T-cell (primary cell): ENCODE measurements around the gene CSNK1D. TPM values are rescaled to one million over a fixed set of nuclear protein-coding genes. Genes with fewer than 3 reads are reported as not detected.
"Not testable (repeated sequence)": the region's sequence is repeated elsewhere in the genome, so short reads cannot be mapped to it uniquely, and the experiment has no call there.

Experiments
- ATAC-seq, 4 experiments: fragments of 200-7000 bp in 3 of 4; fragments of 150-1000 bp in 1 of 4; cut with Tn5 transposase; replicated peaks in 1 of 4; 1 replicate in 3 of 4; 2 replicates in 1 of 4; pipeline ENCODE4 v1.10.0; 2021; ENCODE audit warnings: moderate library complexity in 3 of 4, mild to moderate bottlenecking in 2 of 4, moderate number of reproducible peaks in 1 of 4
- CTCF ChIA-PET, 2 donors: fragments of 300-600 bp; sonication (Branson Sonifier 250); formaldehyde crosslinking; loops; one replicate each; lab custom pipeline; 2022; ENCODE audit warnings: antibody characterized with exemption in 2 of 2; lab: Charles Lee
- POLR2A ChIA-PET, 2 donors: fragments of 300-600 bp; sonication (Branson Sonifier 250); formaldehyde crosslinking; loops; one replicate each; lab custom pipeline; 2022; ENCODE audit warnings: antibody characterized with exemption in 2 of 2; lab: Charles Lee
- DNase-seq, 35 experiments: peaks; one replicate each; pipeline versions ENCODE4 v3.0.0 to v3.0.0-alpha.2; 2013 to 2023
- H3K27ac ChIP-seq: one replicate; pipeline ENCODE4 v1.5.1; 2013; ENCODE audit warnings: low read length
- H3K27me3 ChIP-seq, 2 experiments: replicated peaks in 1 of 2; 1 replicate in 1 of 2; 2 replicates in 1 of 2; pipeline versions ENCODE4 v1.6.1 to v1.7.0; 2013; ENCODE audit warnings: low read length in 1 of 2, mixed read lengths in 1 of 2; ENCODE audit not compliant: control insufficient read depth in 2 of 2, insufficient read depth in 2 of 2; ENCODE audit errors: extremely low read depth in 1 of 2
- H3K36me3 ChIP-seq, 2 donors: 1 replicate in 1 of 2; 2 replicates in 1 of 2; pipeline versions ENCODE4 v1.6.1 to v1.7.0; 2013; ENCODE audit warnings: low read length in 1 of 2; ENCODE audit not compliant: control insufficient read depth in 2 of 2, insufficient read depth in 1 of 2; ENCODE audit errors: extremely low read depth in 1 of 2
- H3K4me1 ChIP-seq, 2 experiments: 1 replicate in 1 of 2; 2 replicates in 1 of 2; pipeline versions ENCODE4 v1.6.1 to v1.7.0; 2013; ENCODE audit warnings: low read length in 2 of 2, mixed read lengths in 1 of 2; ENCODE audit not compliant: insufficient read depth in 2 of 2, control insufficient read depth in 1 of 2; ENCODE audit errors: extremely low read depth in 1 of 2
- H3K4me3 ChIP-seq, 2 donors: 1 replicate in 1 of 2; 2 replicates in 1 of 2; pipeline versions ENCODE4 v1.5.1 to v1.7.0; 2013; ENCODE audit warnings: mild to moderate bottlenecking in 2 of 2, low read length in 1 of 2, moderate library complexity in 1 of 2; ENCODE audit not compliant: control insufficient read depth in 1 of 2; ENCODE audit errors: extremely low read depth in 1 of 2
- H3K9me3 ChIP-seq: 2 replicates; pipeline ENCODE4 v1.7.0; 2013
- H3K27ac Mint-ChIP-seq, 2 donors: one replicate each; pipeline ENCODE4 v1.8.0; 2020 to 2021; ENCODE audit warnings: mild to moderate bottlenecking in 2 of 2, mixed read lengths in 2 of 2
- H3K27me3 Mint-ChIP-seq, 2 donors: one replicate each; pipeline ENCODE4 v1.8.0; 2021 to 2022; ENCODE audit warnings: mixed read lengths in 2 of 2
- H3K36me3 Mint-ChIP-seq: one replicate; pipeline ENCODE4 v1.8.0; 2021; ENCODE audit warnings: mixed read lengths
- H3K4me1 Mint-ChIP-seq, 3 donors: one replicate each; pipeline ENCODE4 v1.8.0; 2020 to 2022; ENCODE audit warnings: mixed read lengths in 3 of 3, mild to moderate bottlenecking in 1 of 3
- H3K4me3 Mint-ChIP-seq, 3 donors: one replicate each; pipeline ENCODE4 v1.8.0; 2020 to 2022; ENCODE audit warnings: mild to moderate bottlenecking in 3 of 3, mixed read lengths in 3 of 3, moderate library complexity in 3 of 3
- H3K9me3 Mint-ChIP-seq, 3 donors: one replicate each; pipeline ENCODE4 v1.8.0; 2020 to 2022; ENCODE audit warnings: mixed read lengths in 3 of 3
- WGBS: methylation state at CpG from one replicate; pipeline ENCODE4 v1.1.5; 2013; ENCODE audit warnings: missing lambda C conversion rate; ENCODE audit not compliant: insufficient coverage; 5-methylcytosine and 5-hydroxymethylcytosine counted together
- total RNA-seq, 35 experiments: library from RNA in 6 of 35; stranded (reverse) in 6 of 35; fragments of 120-200 nt in 1 of 35; gene quantifications; one replicate each; pipeline versions ENCODE4 v1.2.1 to v1.2.4 and lab custom pipeline; 2013 to 2026

CSNK1D gene
- total RNA-seq, 5 donors from 2014 or later (not counting 1 experiment from before 2014, with no cell fraction given) = 177 to 273 (median 194) TPM

- H3K4me3 Mint-ChIP-seq = no peak overlapping the region
- Histone ChIP-seq H3K4me1 (peaks cover 3 to 20% of the 10 kb centered on the region in 2 experiments), H3K4me3 (no peak overlapping the region), H3K36me3 (peaks cover 5 to 40% of the 10 kb centered on the region in 2 donors), H3K9me3 (no peaks in the 10 kb centered on the region), H3K27me3 (no peaks in the 10 kb centered on the region), H3K27ac (no peak overlapping the region)
- H3K36me3 Mint-ChIP-seq = peaks cover 53% of the 10 kb centered on the region
- H3K4me1 Mint-ChIP-seq = peaks cover 13 to 23% (median 18%) of the 10 kb centered on the region in 3 donors
- WGBS = 95% methylated on average over 14 of the region's 16 CpGs
- H3K9me3 Mint-ChIP-seq = no peaks in the 10 kb centered on the region
- POLR2A ChIA-PET = no interaction called here
- no peak overlapping the region for H3K27ac Mint-ChIP-seq
- DNase-seq = no peak
- CTCF ChIA-PET = interaction anchor here in 1 of 2 donors (0.6 kb wide), 1 partner anchor 12 kb away, joined by 4 read pairs; no protein-coding TSS in a partner anchor
- no peaks in the 10 kb centered on the region for H3K27me3 Mint-ChIP-seq
- ATAC-seq = no peak
These were observed 78.7 kb downstream of the CSNK1D start for GRCh38 chr17:82194765-82195164.

DNA sequence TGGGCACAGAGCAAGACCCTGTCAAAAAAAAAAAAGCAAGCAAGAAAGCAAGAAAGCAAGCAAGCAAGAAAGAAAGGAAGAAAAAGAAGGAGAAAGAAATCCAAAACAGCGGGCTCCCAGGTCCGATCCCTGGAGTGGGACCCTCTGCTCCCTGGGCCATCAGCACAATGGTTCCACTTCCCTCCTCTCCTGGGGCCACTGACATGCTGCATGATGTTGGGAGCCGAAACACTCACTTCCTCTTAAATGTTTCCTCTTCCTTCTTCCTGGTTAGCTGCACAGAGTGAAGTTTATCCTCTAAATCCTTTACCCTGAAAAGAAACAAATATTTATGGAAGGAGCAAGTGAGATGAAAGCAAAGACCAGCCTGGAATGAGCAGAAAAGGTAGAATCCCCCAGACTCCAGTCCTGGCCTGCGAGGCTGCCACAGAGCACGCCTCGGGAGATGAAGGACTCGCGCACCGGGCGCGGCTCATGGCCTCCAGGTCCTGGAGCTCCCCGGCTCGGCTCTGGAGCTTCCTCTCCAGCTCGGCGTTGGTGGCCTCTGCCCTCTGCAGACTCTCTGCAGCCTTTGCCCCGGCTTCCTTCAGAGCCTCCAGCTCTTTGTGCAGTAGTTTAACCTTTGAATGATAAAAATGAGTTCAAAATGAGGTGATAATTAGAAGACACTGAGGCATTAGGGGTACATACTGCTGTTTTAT is 79.8 kb downstream of the CSNK1D start:
- CTCF ChIA-PET = interaction anchor here in 1 of 2 donors (0.5 kb wide), 1 partner anchor 357 kb away, joined by 3 read pairs; no protein-coding TSS in a partner anchor
- Mint-ChIP-seq H3K36me3 (peaks cover 53% of the 10 kb centered on the region), H3K27ac (no peak overlapping the region), H3K4me1 (peaks cover 8 to 17% (median 9%) of the 10 kb centered on the region in 3 donors), H3K27me3 (no peaks in the 10 kb centered on the region), H3K9me3 (no peaks in the 10 kb centered on the region), H3K4me3 (no peak overlapping the region)
- Histone ChIP-seq H3K36me3 (peaks cover 5 to 41% of the 10 kb centered on the region in 2 donors), H3K4me3 (no peak overlapping the region), H3K27me3 (no peaks in the 10 kb centered on the region), H3K27ac (no peak overlapping the region), H3K9me3 (no peaks in the 10 kb centered on the region), H3K4me1 (peaks cover 0 to 12% of the 10 kb centered on the region in 2 experiments)
- ATAC-seq (no peak), DNase-seq (no peak)
- WGBS = 89% methylated on average over 11 of the region's 16 CpGs
- POLR2A ChIA-PET = no interaction called here

DNA sequence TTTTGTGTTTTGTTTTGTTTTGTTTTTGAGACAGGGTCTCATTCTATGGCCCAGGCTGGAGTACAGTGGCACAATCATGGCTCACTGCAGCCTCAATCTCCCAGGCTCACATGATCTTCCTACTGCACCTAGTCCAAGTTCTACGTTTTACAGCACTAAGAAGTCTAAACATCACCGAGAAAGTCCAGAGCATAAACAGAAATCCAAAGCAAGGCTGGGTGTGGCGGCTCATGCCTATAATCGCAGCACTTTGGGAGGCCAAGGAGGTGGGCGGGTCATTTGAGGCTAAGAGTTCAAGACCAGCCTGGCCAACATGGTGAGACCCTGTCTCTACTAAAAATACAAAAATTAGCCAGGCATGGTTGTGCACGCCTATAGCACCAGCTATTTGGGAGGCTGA is 80.5 kb downstream of the CSNK1D start:
- H3K9me3 Mint-ChIP-seq, ATAC-seq, H3K4me1 ChIP-seq, CTCF ChIA-PET, H3K4me3 ChIP-seq, H3K27me3 ChIP-seq, DNase-seq, H3K27ac ChIP-seq, H3K27me3 Mint-ChIP-seq, H3K9me3 ChIP-seq, POLR2A ChIA-PET, H3K4me3 Mint-ChIP-seq, H3K27ac Mint-ChIP-seq: not testable (repeated sequence)
- H3K36me3 ChIP-seq = peaks cover 5 to 41% of the 10 kb centered on the region in 2 donors
- Mint-ChIP-seq H3K36me3 (peaks cover 48% of the 10 kb centered on the region), H3K4me1 (peaks cover 4 to 11% (median 5%) of the 10 kb centered on the region in 3 donors)
- 93% methylated on average over 6 of the region's 6 CpGs for WGBS

Other genes with a start within 250 kb of the CSNK1D start
- gene RAC3, start 242.0 kb downstream of the CSNK1D start, total RNA-seq = 1 to 10 TPM; 1.1 to 5.4 (median 3.6) TPM
- 100 to 1,000 TPM in 1 of 5 donors, 10 to 100 TPM in 4; 70.4 to 111 (median 96.1) TPM for gene DCXR, start 236.0 kb downstream of the CSNK1D start, total RNA-seq
- 10 to 100 TPM; 31.5 to 38.6 (median 35.2) TPM for gene RFNG, start 221.9 kb downstream of the CSNK1D start, total RNA-seq
- 100 to 1,000 TPM in 2 of 5 donors, 10 to 100 TPM in 3; 75.3 to 117 (median 98.0) TPM for gene GPS1, start 221.8 kb downstream of the CSNK1D start, total RNA-seq
- gene DUS1L, start 207.9 kb downstream of the CSNK1D start, total RNA-seq = 100 to 1,000 TPM; 137 to 186 (median 177) TPM
- 100 to 1,000 TPM in 2 of 5 donors, 10 to 100 TPM in 3; 48.2 to 144 (median 52.5) TPM for gene FASN, start 175.5 kb downstream of the CSNK1D start, total RNA-seq
- 100 to 1,000 TPM in 3 of 5 donors, 10 to 100 TPM in 2; 86.4 to 127 (median 103) TPM for gene CCDC57, start 60.9 kb downstream of the CSNK1D start, total RNA-seq
- gene SLC16A3, start 44.7 kb downstream of the CSNK1D start, total RNA-seq = 10 to 100 TPM; 31.9 to 47.3 (median 40.9) TPM
- 100 to 1,000 TPM; 104 to 265 (median 135) TPM for gene CD7, start 43.9 kb upstream of the CSNK1D start, total RNA-seq
- gene SECTM1, start 60.1 kb upstream of the CSNK1D start, total RNA-seq = 1 to 10 TPM; 1.3 to 5.1 (median 4.4) TPM
- gene TEX19, start 85.5 kb upstream of the CSNK1D start, total RNA-seq = not detected
- gene UTS2R, start 98.1 kb upstream of the CSNK1D start, total RNA-seq = not detected
- gene HEXD, start 144.6 kb upstream of the CSNK1D start, total RNA-seq = 100 to 1,000 TPM in 3 of 5 donors, 10 to 100 TPM in 2; 51.2 to 128 (median 113) TPM
- gene OGFOD3, start 144.9 kb upstream of the CSNK1D start, total RNA-seq = 10 to 100 TPM; 22.0 to 32.2 (median 29.2) TPM
- 100 to 1,000 TPM; 148 to 274 (median 262) TPM for gene CYBC1, start 177.1 kb upstream of the CSNK1D start, total RNA-seq
- 100 to 1,000 TPM in 3 of 5 donors, 10 to 100 TPM in 2; 85.7 to 113 (median 101) TPM for gene NARF, start 185.0 kb upstream of the CSNK1D start, total RNA-seq
- 10 to 100 TPM; 45.8 to 65.5 (median 61.9) TPM for gene FOXK2, start 246.0 kb upstream of the CSNK1D start, total RNA-seq